AG04450 (cell line): Measurements from ENCODE around the gene ADPRHL1. TPM values are rescaled to one million over a fixed set of nuclear protein-coding genes. Genes with fewer than 3 reads are reported as not detected.

Experiments used
- CTCF ChIA-PET: fragments of 300-600, 350-600 bp; formaldehyde crosslinking; extraction: SDS; loops from one replicate; lab custom pipeline; 2022; ENCODE audit warnings: antibody characterized with exemption, inconsistent platforms; lab: Charles Lee
- POLR2A ChIA-PET: fragments of 350-600 bp; formaldehyde crosslinking; extraction: SDS; loops from one replicate; lab custom pipeline; 2021; ENCODE audit warnings: antibody characterized with exemption, inconsistent platforms; lab: Yijun Ruan, JAX
- DNase-seq: peaks from one replicate; pipeline ENCODE4 v3.0.0-alpha.2; 2011; ENCODE audit warnings: low read depth, low spot score
- H3K27ac ChIP-seq: one replicate; pipeline ENCODE4 v1.5.1; 2012; ENCODE audit warnings: low read depth, low read length, control low read depth
- H3K27me3 ChIP-seq: one replicate; pipeline ENCODE4 v1.6.0; 2012; ENCODE audit warnings: low read length; ENCODE audit not compliant: control insufficient read depth, insufficient read depth
- H3K4me3 ChIP-seq: 2 replicates; pipeline ENCODE4 v1.5.1; 2011; ENCODE audit warnings: mild to moderate bottlenecking, low read depth, low read length, control low read depth
- H3K9me3 ChIP-seq: 2 replicates; pipeline ENCODE4 v1.5.1; 2012; ENCODE audit warnings: low read length; ENCODE audit not compliant: control insufficient read depth, insufficient read depth
- polyA plus RNA-seq: library from polyadenylated mRNA; depleted of rRNA; stranded (reverse); fragments of >200 nt; gene quantifications from 2 replicates; pipeline ENCODE4 v1.2.3, GENCODE V29; 2011
- TF ChIP-seq, protein P1 (sequence below): IDR thresholded peaks from 2 replicates; pipeline ENCODE4 v1.5.1; 2011; ENCODE audit warnings: low read depth, low read length, control low read depth, inconsistent platforms

ADPRHL1 gene
- polyA plus RNA-seq, 1 experiment, result 0.35 TPM

DNA sequence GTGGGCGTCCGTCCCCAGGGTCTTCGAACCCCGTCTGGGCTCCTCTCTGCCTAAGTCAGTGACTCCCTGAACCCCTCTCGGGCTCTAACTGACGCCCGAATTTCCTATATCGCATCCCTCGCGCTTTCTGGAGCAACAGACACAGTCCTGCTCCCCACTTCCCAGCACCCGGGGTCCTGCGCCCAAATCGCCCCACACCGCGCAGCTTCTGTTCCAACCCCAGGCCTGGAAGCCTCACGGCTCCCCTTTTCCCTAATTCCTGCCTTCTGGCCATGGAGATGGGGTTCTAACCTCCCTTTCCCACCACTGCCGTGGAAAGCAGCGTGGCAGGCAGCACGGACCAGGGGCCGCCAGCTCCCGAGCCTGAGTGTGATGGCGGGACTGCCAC lies 87.7 kb downstream of the ADPRHL1 start:
- TF ChIP-seq, protein P1, sequence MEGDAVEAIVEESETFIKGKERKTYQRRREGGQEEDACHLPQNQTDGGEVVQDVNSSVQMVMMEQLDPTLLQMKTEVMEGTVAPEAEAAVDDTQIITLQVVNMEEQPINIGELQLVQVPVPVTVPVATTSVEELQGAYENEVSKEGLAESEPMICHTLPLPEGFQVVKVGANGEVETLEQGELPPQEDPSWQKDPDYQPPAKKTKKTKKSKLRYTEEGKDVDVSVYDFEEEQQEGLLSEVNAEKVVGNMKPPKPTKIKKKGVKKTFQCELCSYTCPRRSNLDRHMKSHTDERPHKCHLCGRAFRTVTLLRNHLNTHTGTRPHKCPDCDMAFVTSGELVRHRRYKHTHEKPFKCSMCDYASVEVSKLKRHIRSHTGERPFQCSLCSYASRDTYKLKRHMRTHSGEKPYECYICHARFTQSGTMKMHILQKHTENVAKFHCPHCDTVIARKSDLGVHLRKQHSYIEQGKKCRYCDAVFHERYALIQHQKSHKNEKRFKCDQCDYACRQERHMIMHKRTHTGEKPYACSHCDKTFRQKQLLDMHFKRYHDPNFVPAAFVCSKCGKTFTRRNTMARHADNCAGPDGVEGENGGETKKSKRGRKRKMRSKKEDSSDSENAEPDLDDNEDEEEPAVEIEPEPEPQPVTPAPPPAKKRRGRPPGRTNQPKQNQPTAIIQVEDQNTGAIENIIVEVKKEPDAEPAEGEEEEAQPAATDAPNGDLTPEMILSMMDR, result no peak
- no peak for DNase-seq
- CTCF ChIA-PET, result no interaction called here
- Histone ChIP-seq H3K9me3 (peaks cover 4% of the 10 kb centered on the region; the same call in 1 of the 2 replicates), H3K27me3 (peaks cover 14% of the 10 kb centered on the region), H3K27ac (no peak overlapping the region), H3K4me3 (no peak overlapping the region)
- POLR2A ChIA-PET, result no interaction called here

DNA sequence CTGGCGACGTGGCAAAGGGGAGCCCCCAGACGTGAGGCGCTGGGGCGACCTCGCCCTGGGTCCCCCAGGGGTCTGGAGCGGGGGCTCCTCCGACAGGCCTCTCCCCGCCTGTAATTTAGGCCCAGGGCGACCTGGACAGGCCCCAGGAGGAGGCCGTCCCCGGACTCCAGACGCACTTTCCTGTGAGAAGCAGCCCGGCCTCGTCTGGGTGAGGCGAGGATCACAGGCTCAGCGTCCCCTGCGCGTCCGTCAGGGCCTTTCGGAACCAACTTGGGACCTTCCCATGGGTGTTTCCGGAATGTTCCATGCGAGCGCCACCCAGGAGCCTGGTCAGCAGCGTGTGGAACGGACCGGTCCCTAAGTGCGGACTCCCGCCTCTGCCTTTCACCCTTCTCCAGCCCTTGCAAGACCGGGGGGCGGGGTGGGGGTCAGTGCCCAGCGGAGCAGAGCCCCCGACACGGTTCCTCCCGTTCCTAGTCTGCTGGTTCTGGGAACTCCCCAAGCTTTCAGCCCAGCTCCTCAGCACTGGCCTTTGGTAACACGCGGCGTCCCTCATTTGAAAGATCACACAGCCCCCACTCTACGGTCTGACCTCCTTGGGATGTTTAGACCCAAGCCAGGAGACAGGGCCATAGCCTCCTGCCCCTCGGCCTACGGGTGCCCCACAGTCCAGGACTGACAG lies 88.2 kb downstream of the ADPRHL1 start:
- CTCF ChIA-PET, result no interaction called here

DNA sequence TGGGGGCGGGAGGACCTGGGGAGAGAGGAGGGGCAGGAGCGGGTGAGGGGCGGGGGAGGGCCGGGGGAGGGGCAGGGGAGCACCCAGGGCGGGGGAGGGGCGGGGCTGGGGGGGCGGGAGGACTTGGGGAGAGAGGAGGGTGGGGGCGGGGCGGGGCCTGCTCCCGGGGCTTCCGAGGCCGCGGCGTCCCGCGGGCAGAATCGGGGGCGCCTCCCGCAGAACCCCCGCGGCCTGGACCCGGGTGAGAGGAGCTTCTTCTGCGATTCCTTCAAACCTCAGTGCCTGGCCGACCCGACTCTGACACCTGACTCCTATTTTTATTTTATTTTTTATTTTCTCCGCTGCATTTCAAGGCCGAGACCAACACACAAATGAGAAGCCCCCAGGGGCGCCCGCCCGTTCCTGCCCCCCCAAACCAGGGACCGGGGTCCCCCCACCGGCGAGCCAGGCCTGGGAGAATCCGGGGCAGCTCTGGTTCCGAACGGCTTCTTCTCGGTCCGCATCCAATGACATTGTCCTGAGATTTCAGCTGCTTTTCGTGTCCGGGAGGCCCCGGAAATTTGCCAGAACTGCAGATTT lies 88.9 kb downstream of the ADPRHL1 start:
- POLR2A ChIA-PET, result no interaction called here
- CTCF ChIA-PET, result no interaction called here
- Histone ChIP-seq H3K4me3 (peak overlapping the region; percentile 29), H3K9me3 (peaks cover 4% of the 10 kb centered on the region; the same call in 1 of the 2 replicates), H3K27ac (no peak overlapping the region), H3K27me3 (peaks cover 14% of the 10 kb centered on the region)
- no peak for DNase-seq
- TF ChIP-seq, protein P1, result no peak

More for the DNA sequence above, 88.2 kb downstream of the ADPRHL1 start:
- TF ChIP-seq, protein P1, result no peak
- Histone ChIP-seq H3K9me3 (peaks cover 4% of the 10 kb centered on the region; the same call in 1 of the 2 replicates), H3K27ac (no peak overlapping the region), H3K27me3 (peaks cover 14% of the 10 kb centered on the region), H3K4me3 (no peak overlapping the region)
- no peak for DNase-seq
- POLR2A ChIA-PET, result no interaction called here

DNA sequence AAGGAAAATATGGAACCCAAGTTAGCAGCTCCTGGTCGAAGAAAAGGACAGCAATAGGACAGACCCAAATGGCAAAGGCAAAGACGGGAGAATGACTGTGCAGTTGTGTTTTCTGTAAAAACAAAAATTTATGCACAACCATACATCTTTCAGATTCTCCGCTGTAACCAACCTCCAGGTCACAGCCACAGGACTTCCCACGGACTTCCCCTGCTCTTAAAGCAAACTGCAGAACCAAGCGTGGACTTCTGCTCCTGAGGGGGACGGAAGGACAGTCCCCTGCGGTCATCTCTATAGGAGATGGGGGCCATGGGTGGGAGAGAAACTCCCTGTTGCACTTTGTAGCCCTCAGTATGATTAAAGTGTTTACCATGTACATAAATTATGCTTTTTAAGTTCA lies 91.9 kb downstream of the ADPRHL1 start:
- TF ChIP-seq, protein P1, result no peak
- DNase-seq, result no peak
- ChIA-PET POLR2A (no interaction called here), CTCF (no interaction called here)
- Histone ChIP-seq H3K9me3 (peaks cover 4% of the 10 kb centered on the region; the same call in 1 of the 2 replicates), H3K27me3 (peaks cover 14% of the 10 kb centered on the region), H3K27ac (no peak overlapping the region), H3K4me3 (no peak overlapping the region)

DNA sequence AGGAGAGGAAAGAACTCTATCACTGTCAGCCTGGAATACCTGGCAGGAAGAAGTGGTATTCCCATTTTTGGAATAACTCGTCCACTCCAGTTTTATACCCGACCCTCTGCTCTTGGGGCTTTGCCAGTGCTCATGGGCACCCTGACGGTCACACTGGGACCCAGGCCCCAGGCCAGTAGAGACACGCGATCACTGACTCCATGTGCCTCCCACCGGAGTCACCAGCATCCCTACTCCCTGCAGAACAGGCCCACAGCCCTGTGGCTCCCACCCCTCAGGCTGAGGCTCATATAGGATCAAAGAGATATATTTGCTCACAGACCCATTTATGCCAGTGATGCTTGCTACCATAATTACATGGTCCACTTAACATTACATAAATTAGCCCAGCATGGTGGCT lies 92.8 kb downstream of the ADPRHL1 start:
- Histone ChIP-seq H3K9me3 (peaks cover 4% of the 10 kb centered on the region; the same call in 1 of the 2 replicates), H3K27ac (no peak overlapping the region), H3K27me3 (peaks cover 14% of the 10 kb centered on the region), H3K4me3 (no peak overlapping the region)
- ChIA-PET POLR2A (no interaction called here), CTCF (no interaction called here)
- TF ChIP-seq, protein P1, result no peak
- no peak for DNase-seq
